Astrocyte (in vitro differentiated cells and primary cell): ENCODE results near the gene KCNMB4. TPM values are rescaled to one million over a fixed set of nuclear protein-coding genes. Genes with fewer than 3 reads are reported as not detected.

Experiments used
- DNase-seq: peaks from one replicate; pipeline ENCODE4 v3.0.0-alpha.2; 2010; ENCODE audit warnings: low read depth
- FAIRE-seq: peaks from 2 replicates; lab custom pipeline; 2011; peaks lifted over from hg19 to GRCh38; lab: Jason Lieb, UNC
- H2AFZ ChIP-seq: 2 replicates; pipeline ENCODE4 v1.6.0; 2012; ENCODE audit warnings: low read depth, low read length, inconsistent platforms
- H3K27ac ChIP-seq: 2 replicates; pipeline ENCODE4 v1.5.1; 2011; ENCODE audit warnings: low read depth, low read length, inconsistent platforms
- H3K27me3 ChIP-seq: 2 replicates; pipeline ENCODE4 v1.6.0; 2011; ENCODE audit warnings: low read length, inconsistent platforms; ENCODE audit not compliant: insufficient read depth
- H3K36me3 ChIP-seq: 2 replicates; pipeline ENCODE4 v1.5.1; 2011; ENCODE audit warnings: low read length, inconsistent platforms; ENCODE audit not compliant: insufficient read depth
- H3K4me1 ChIP-seq: 2 replicates; pipeline ENCODE4 v1.5.1; 2011; ENCODE audit warnings: low read length, inconsistent platforms; ENCODE audit not compliant: insufficient read depth
- H3K4me2 ChIP-seq: 2 replicates; pipeline ENCODE4 v1.6.0; 2012; ENCODE audit warnings: low read length, inconsistent platforms
- H3K4me3 ChIP-seq: 2 replicates; pipeline ENCODE4 v1.5.1; 2011; ENCODE audit warnings: low read depth, mild to moderate bottlenecking, low read length, inconsistent platforms; ENCODE audit not compliant: insufficient read depth
- H3K79me2 ChIP-seq: 2 replicates; pipeline ENCODE4 v1.6.0; 2012; ENCODE audit warnings: mild to moderate bottlenecking, low read length, inconsistent platforms; ENCODE audit not compliant: insufficient read depth
- H3K9ac ChIP-seq: 2 replicates; pipeline ENCODE4 v1.6.0; 2012; ENCODE audit warnings: mild to moderate bottlenecking, low read length, inconsistent platforms
- H3K9me3 ChIP-seq: 2 replicates; pipeline ENCODE4 v1.5.1; 2012; ENCODE audit warnings: low read depth, mild to moderate bottlenecking, low read length, inconsistent platforms; ENCODE audit not compliant: insufficient read depth
- H4K20me1 ChIP-seq: 2 replicates; pipeline ENCODE4 v1.6.0; 2012; ENCODE audit warnings: low read length, inconsistent platforms; ENCODE audit not compliant: insufficient read depth
- H3K27ac Mint-ChIP-seq: one replicate; pipeline ENCODE4 v1.8.0; 2021; ENCODE audit warnings: mild to moderate bottlenecking, mixed read lengths; ENCODE audit not compliant: unreplicated experiment
- H3K27me3 Mint-ChIP-seq: one replicate; pipeline ENCODE4 v1.8.0; 2021; ENCODE audit warnings: low read depth, mixed read lengths; ENCODE audit not compliant: unreplicated experiment
- H3K36me3 Mint-ChIP-seq: one replicate; pipeline ENCODE4 v1.8.0; 2021; ENCODE audit warnings: low read depth, mixed read lengths; ENCODE audit not compliant: unreplicated experiment
- H3K4me1 Mint-ChIP-seq: one replicate; pipeline ENCODE4 v1.8.0; 2021; ENCODE audit warnings: low read depth, mixed read lengths; ENCODE audit not compliant: unreplicated experiment
- H3K4me3 Mint-ChIP-seq: one replicate; pipeline ENCODE4 v1.8.0; 2021; ENCODE audit warnings: mild to moderate bottlenecking, moderate library complexity, mixed read lengths; ENCODE audit not compliant: unreplicated experiment
- H3K9me3 Mint-ChIP-seq: one replicate; pipeline ENCODE4 v1.8.0; 2021; ENCODE audit warnings: mild to moderate bottlenecking, mixed read lengths; ENCODE audit not compliant: unreplicated experiment
- EZH2 ChIP-seq: IDR thresholded peaks from 2 replicates; pipeline ENCODE4 v1.6.1; 2012; ENCODE audit warnings: mild to moderate bottlenecking, low read length, inconsistent platforms; ENCODE audit not compliant: insufficient read depth
- total RNA-seq: library from RNA; stranded (reverse); gene quantifications from 2 replicates; pipeline ENCODE4 v1.2.1, GENCODE V29; 2021
- TF ChIP-seq, protein P1 (sequence below): IDR thresholded peaks from 2 replicates; pipeline ENCODE4 v1.5.1; 2011; ENCODE audit warnings: low read depth, mild to moderate bottlenecking, inconsistent platforms, low read length, moderate library complexity; ENCODE audit not compliant: insufficient read depth

The KCNMB4 gene
- total RNA-seq, 1 donor from 2014 or later, result 8.3 TPM

DNA sequence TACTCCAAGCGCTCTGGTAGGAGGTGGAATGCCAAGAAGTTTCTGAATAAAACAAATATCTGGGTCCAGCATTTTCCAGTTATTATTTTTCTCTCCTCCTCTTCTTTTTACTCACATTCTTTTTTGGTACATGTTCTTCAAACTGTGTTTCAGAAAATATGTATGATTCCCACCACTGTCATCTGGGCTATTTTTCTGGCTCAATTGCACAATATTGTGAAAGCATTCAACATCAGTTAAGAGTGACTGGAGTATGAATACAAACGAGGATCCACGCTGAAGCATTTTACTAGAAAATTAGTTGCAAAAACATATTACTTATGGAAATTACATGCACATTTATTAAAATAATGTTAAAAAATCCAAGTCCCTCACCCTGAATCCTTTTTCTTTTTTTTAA lies 61.5 kb downstream of the KCNMB4 start:
- no peaks in the 10 kb centered on the region for H3K9me3 ChIP-seq

DNA sequence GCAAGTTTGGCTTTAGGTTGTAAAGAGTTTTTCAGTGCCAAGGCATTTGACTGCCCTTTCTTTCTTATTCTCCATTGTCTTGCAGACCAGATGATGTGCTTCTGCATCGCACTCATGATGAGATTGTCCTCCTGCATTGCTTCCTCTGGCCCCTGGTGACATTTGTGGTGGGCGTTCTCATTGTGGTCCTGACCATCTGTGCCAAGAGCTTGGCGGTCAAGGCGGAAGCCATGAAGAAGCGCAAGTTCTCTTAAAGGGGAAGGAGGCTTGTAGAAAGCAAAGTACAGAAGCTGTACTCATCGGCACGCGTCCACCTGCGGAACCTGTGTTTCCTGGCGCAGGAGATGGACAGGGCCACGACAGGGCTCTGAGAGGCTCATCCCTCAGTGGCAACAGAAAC lies 64.3 kb downstream of the KCNMB4 start:
- Mint-ChIP-seq H3K36me3 (peaks cover 16% of the 10 kb centered on the region), H3K27me3 (no peaks in the 10 kb centered on the region), H3K4me3 (no peak overlapping the region), H3K27ac (no peak overlapping the region), H3K4me1 (no peaks in the 10 kb centered on the region), H3K9me3 (no peaks in the 10 kb centered on the region)
- DNase-seq, result no peak
- Histone ChIP-seq H3K4me1 (no peaks in the 10 kb centered on the region), H3K9me3 (no peaks in the 10 kb centered on the region), H3K36me3 (no peaks in the 10 kb centered on the region), H3K27ac (no peak overlapping the region), H3K4me3 (no peak overlapping the region), H3K4me2 (no peak overlapping the region), H4K20me1 (no peaks in the 10 kb centered on the region), H3K79me2 (no peaks in the 10 kb centered on the region), H2AFZ (no peak overlapping the region), H3K9ac (no peak overlapping the region), H3K27me3 (no peaks in the 10 kb centered on the region)
- no peak for FAIRE-seq
- TF ChIP-seq EZH2, result no peak
- TF ChIP-seq, protein P1, sequence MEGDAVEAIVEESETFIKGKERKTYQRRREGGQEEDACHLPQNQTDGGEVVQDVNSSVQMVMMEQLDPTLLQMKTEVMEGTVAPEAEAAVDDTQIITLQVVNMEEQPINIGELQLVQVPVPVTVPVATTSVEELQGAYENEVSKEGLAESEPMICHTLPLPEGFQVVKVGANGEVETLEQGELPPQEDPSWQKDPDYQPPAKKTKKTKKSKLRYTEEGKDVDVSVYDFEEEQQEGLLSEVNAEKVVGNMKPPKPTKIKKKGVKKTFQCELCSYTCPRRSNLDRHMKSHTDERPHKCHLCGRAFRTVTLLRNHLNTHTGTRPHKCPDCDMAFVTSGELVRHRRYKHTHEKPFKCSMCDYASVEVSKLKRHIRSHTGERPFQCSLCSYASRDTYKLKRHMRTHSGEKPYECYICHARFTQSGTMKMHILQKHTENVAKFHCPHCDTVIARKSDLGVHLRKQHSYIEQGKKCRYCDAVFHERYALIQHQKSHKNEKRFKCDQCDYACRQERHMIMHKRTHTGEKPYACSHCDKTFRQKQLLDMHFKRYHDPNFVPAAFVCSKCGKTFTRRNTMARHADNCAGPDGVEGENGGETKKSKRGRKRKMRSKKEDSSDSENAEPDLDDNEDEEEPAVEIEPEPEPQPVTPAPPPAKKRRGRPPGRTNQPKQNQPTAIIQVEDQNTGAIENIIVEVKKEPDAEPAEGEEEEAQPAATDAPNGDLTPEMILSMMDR, result no peak

More for the DNA sequence above, 61.5 kb downstream of the KCNMB4 start:
- TF ChIP-seq, protein P1, result no peak
- TF ChIP-seq EZH2, result no peak
- H4K20me1 ChIP-seq, result no peaks in the 10 kb centered on the region
- H3K4me2 ChIP-seq, result no peak overlapping the region
- no peaks in the 10 kb centered on the region for H3K9me3 Mint-ChIP-seq
- H3K27me3 Mint-ChIP-seq, result no peaks in the 10 kb centered on the region
- DNase-seq (no peak), FAIRE-seq (no peak)
- H3K4me1 Mint-ChIP-seq, result no peaks in the 10 kb centered on the region
- no peak overlapping the region for H2AFZ ChIP-seq
- no peaks in the 10 kb centered on the region for H3K36me3 ChIP-seq
- no peaks in the 10 kb centered on the region for H3K27me3 ChIP-seq
- no peak overlapping the region for H3K4me3 Mint-ChIP-seq
- peaks cover 3% of the 10 kb centered on the region for H3K36me3 Mint-ChIP-seq
- H3K27ac Mint-ChIP-seq, result no peak overlapping the region
- H3K27ac ChIP-seq, result no peak overlapping the region
- H3K4me3 ChIP-seq, result no peak overlapping the region
- H3K9ac ChIP-seq, result no peak overlapping the region
- no peaks in the 10 kb centered on the region for H3K79me2 ChIP-seq
- no peaks in the 10 kb centered on the region for H3K4me1 ChIP-seq

DNA sequence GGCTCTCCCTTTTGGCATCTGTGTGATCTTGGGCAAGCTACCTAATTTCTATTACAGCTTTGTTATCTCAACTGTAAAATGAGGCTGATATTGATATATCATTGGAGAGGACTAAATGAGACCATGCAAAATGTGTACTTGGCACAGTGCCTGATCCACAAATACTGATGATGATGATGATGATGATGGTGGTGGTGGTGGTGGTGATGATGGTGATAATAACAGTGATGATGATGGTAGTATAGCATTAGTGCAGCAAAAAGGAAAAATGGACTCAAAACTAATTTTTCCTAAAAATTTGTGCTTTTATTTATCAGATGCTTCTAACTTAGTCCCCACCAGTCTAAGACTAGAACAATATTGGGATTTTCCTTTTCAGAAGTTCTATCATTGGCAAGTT lies 70.7 kb downstream of the KCNMB4 start:
- H3K9me3 ChIP-seq, result no peaks in the 10 kb centered on the region
- H3K27me3 Mint-ChIP-seq, result no peaks in the 10 kb centered on the region

More for the DNA sequence above, 70.7 kb downstream of the KCNMB4 start:
- H3K9me3 Mint-ChIP-seq, result no peaks in the 10 kb centered on the region
- H3K4me3 Mint-ChIP-seq, result no peak overlapping the region
- no peak for DNase-seq
- Histone ChIP-seq H3K9ac (no peak overlapping the region), H3K27ac (no peak overlapping the region), H3K4me1 (no peaks in the 10 kb centered on the region), H4K20me1 (no peaks in the 10 kb centered on the region), H3K79me2 (no peaks in the 10 kb centered on the region), H3K4me3 (no peak overlapping the region), H3K4me2 (no peak overlapping the region), H2AFZ (no peak overlapping the region), H3K36me3 (no peaks in the 10 kb centered on the region), H3K27me3 (no peaks in the 10 kb centered on the region)
- H3K27ac Mint-ChIP-seq, result no peak overlapping the region
- no peaks in the 10 kb centered on the region for H3K4me1 Mint-ChIP-seq
- TF ChIP-seq, protein P1, result no peak
- no peak for TF ChIP-seq EZH2
- no peak for FAIRE-seq
- H3K36me3 Mint-ChIP-seq, result peaks cover 16% of the 10 kb centered on the region
